Colonic mucosa (tissue), 4 donors: ENCODE results near the gene ERCC4. TPM values are rescaled to one million over a fixed set of nuclear protein-coding genes. Genes with fewer than 3 reads are reported as not detected.

Experiments
- DNase-seq: peaks from one replicate; pipeline ENCODE4 v3.0.0-alpha.2; 2020
- H3K27ac ChIP-seq: fragments of 200-600 bp; one replicate; pipeline ENCODE4 v1.8.0; 2021
- H3K27me3 ChIP-seq: fragments of 200-600 bp; one replicate; pipeline ENCODE4 v1.8.0; 2021
- H3K36me3 ChIP-seq: fragments of 200-600 bp; one replicate; pipeline ENCODE4 v1.8.0; 2021
- H3K4me1 ChIP-seq: fragments of 200-600 bp; one replicate; pipeline ENCODE4 v1.8.0; 2021; ENCODE audit warnings: mild to moderate bottlenecking
- H3K4me3 ChIP-seq: fragments of 200-600 bp; one replicate; pipeline ENCODE4 v1.8.0; 2021
- H3K9ac ChIP-seq, 2 donors: one replicate each; pipeline ENCODE4 v1.7.0; 2013; ENCODE audit warnings: control low read depth in 2 of 2, low read depth in 2 of 2, low read length in 2 of 2
- H3K9me3 ChIP-seq: fragments of 200-600 bp; one replicate; pipeline ENCODE4 v1.8.0; 2021
- intact Hi-C: fragments of 100-400 bp; cut with DNase I; formaldehyde crosslinking; loops from one replicate; pipeline ENCODE4 v1.14.1; 2022
- total RNA-seq, 2 donors: library from RNA; stranded (reverse); fragmentation: NEBNext Ultra II Directional in 1 of 2; extraction: Animal tissue kit (Norgen Biotek cat#: 25700) in 1 of 2; gene quantifications; one replicate each; pipeline ENCODE4 v1.2.1, GENCODE V29; 2021
- TF ChIP-seq, protein P1 (sequence below): fragments of 200-600 bp; IDR thresholded peaks from one replicate; pipeline ENCODE4 v1.8.0; 2022; ENCODE audit warnings: antibody characterized with exemption, mild to moderate bottlenecking
- donor health status: healthy.
- donor health status: DM: no; HTN: no; CAD: no.
- donor health status: DM: no; HTN: no; CAD: no.

ERCC4 gene
- total RNA-seq, 2 donors from 2014 or later = 8.0 to 9.7 TPM

DNA sequence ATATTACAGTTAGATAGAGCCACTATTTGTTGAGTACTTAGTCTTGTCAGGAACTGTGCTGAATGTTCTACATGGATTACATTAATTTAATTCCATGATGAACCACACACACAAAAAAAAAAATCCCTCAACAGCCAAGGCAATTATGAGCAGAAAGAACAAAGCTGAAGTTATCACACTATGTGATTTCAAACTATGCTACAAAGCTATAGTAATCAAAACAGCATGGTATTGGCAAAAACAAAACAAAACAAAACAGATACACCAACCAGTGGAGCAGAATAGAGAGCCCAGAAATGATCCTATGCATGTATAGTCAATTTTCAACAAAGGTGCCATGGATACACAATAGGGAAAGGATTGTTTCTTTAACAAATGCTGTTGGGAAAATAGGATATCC lies 8.1 kb upstream of the ERCC4 start:
- intact Hi-C loops = no loop called here
- no peaks in the 10 kb centered on the region for H3K4me1 ChIP-seq
- no peak for DNase-seq

DNA sequence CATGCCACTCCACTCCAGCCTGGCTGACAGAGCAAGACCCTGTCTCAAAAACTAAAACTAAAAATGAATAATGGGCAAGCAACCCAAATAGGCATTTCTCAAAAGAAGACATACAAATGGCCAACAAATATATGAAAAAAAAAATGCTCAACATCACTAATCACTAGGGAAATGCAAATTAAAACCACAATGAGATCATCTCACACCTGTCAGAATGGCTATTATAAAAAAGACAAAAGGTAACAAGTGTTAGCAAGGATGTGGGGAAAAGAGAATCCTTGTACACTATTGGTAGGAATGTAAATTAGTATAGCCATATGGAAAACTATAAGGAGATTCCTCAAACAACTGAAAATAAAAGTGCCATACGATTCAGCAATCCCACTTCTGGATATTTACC lies 7.1 kb upstream of the ERCC4 start:
- Histone ChIP-seq H3K4me3 (no peak overlapping the region), H3K9ac (no peak overlapping the region), H3K9me3 (no peaks in the 10 kb centered on the region), H3K36me3 (no peaks in the 10 kb centered on the region), H3K4me1 (no peaks in the 10 kb centered on the region), H3K27me3 (no peaks in the 10 kb centered on the region), H3K27ac (no peak overlapping the region)
- TF ChIP-seq, protein P1, sequence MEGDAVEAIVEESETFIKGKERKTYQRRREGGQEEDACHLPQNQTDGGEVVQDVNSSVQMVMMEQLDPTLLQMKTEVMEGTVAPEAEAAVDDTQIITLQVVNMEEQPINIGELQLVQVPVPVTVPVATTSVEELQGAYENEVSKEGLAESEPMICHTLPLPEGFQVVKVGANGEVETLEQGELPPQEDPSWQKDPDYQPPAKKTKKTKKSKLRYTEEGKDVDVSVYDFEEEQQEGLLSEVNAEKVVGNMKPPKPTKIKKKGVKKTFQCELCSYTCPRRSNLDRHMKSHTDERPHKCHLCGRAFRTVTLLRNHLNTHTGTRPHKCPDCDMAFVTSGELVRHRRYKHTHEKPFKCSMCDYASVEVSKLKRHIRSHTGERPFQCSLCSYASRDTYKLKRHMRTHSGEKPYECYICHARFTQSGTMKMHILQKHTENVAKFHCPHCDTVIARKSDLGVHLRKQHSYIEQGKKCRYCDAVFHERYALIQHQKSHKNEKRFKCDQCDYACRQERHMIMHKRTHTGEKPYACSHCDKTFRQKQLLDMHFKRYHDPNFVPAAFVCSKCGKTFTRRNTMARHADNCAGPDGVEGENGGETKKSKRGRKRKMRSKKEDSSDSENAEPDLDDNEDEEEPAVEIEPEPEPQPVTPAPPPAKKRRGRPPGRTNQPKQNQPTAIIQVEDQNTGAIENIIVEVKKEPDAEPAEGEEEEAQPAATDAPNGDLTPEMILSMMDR = no peak
- DNase-seq = no peak
- intact Hi-C loops = no loop called here

More for the DNA sequence above, 8.1 kb upstream of the ERCC4 start:
- Histone ChIP-seq H3K9ac (no peak overlapping the region), H3K27ac (no peak overlapping the region), H3K27me3 (no peaks in the 10 kb centered on the region), H3K9me3 (no peaks in the 10 kb centered on the region), H3K36me3 (no peaks in the 10 kb centered on the region), H3K4me3 (no peak overlapping the region)
- TF ChIP-seq, protein P1 = no peak

DNA sequence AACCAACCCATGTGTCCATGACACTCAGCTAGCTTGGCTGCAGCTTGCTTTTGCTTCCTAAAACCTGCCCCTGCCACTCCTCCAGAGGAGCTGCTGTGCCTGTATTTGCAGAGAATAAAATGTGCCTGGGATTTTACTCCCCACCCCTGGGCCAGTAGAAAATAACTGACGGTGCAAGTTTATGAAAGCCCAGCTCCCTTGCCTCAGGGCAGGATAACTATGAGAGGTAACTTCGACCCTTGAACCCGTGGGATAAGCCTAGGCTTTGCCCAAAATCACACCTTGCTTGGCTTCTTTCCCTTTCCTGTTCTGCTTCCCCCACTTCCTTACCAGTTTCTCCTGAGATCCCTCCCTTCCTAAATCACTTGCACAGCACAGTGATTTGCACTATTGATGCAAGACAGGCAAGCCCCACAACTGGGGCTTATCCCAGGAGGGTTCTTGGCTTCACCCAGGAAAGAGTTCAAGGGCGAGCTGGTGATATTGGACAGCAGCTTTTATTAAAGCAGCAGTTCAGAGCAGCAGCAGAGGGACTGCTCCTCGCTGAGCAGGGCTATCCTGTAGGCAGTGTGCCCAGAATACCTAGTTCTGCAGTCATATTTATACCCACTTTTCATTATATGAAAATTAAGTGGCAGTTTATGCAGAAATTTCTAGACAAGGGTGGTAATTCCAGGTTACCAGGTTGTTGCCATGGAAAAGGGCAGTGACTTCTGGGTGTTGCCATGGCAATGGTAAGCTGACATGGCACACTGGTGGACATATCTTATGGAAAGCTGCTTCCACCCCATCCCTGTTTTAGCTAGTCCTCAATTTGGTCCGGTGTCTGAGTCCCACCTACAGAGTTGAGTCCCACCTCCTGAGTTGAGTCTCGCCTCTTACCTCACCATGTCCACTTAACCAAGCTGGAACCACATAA lies 6.3 kb upstream of the ERCC4 start:
- Histone ChIP-seq H3K36me3 (no peaks in the 10 kb centered on the region), H3K4me3 (no peak overlapping the region), H3K27me3 (no peaks in the 10 kb centered on the region), H3K27ac (no peak overlapping the region), H3K9ac (no peak overlapping the region), H3K9me3 (no peaks in the 10 kb centered on the region), H3K4me1 (no peaks in the 10 kb centered on the region)
- intact Hi-C loops = no loop called here
- no peak for DNase-seq
- TF ChIP-seq, protein P1 = no peak

DNA sequence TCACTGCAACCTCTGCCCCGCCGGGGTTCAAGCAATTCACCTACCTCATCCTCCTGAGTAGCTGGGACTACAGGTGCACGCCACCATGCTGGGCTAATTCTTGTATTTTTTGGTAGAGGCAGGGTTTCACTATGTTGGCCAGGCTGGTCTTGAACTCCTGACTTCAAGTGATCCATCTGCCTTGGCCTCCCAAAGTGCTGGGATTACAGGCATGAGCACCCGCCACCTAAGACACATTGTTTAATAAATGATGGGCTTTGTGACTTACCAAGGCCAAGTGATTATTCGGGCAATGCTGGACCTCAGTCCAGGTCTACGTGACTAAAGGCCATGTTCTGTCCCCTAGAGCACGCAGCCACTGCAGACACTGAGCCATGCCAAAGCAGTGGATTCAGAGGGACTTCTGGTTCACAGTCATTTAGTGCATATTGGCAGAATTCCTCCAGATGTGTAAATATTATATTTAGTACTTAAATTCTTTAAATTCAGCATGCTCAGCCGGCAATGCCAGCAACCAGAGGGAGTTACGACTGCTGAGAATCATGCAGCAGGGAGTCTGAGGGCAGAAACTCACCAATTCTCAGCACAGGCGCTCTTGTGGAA lies 4.8 kb upstream of the ERCC4 start:
- intact Hi-C loops = no loop called here
- DNase-seq = no peak
- H3K4me3 ChIP-seq = no peak overlapping the region
- H3K27ac ChIP-seq = no peak overlapping the region
- no peaks in the 10 kb centered on the region for H3K9me3 ChIP-seq
- H3K36me3 ChIP-seq = no peaks in the 10 kb centered on the region
- no peaks in the 10 kb centered on the region for H3K4me1 ChIP-seq
- TF ChIP-seq, protein P1 = no peak
- no peak overlapping the region for H3K9ac ChIP-seq
- no peaks in the 10 kb centered on the region for H3K27me3 ChIP-seq

DNA sequence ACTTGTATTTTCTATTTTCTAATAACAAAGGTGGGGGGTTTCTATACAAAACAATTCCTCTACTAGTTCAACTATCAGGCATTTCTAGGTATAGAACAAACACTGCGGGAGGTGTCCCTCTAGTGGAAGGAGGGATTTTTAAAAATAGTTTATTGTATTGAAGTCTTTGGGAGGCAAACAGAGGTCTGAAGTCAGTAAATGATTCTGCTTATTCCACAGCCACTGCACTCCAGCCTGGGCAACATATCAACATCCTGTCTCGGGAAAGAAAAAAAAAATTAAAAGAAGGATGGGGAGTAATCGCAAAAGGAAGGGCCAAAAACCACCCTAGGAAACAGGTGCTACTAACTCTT lies 648 bp upstream of the ERCC4 start:
- Histone ChIP-seq H3K27me3 (no peaks in the 10 kb centered on the region), H3K9ac (peak overlapping the region in 1 of 2 donors; percentile 44), H3K4me1 (peaks cover 5% of the 10 kb centered on the region), H3K27ac (no peak overlapping the region), H3K36me3 (no peaks in the 10 kb centered on the region), H3K9me3 (no peaks in the 10 kb centered on the region), H3K4me3 (no peak overlapping the region)
- TF ChIP-seq, protein P1 = no peak
- DNase-seq = peak; percentile 23
- intact Hi-C loops = no loop called here
